ENCODE data around the gene SIRT4. TPM values are rescaled to one million over a fixed set of nuclear protein-coding genes. Genes with fewer than 3 reads are reported as not detected.

Gene SIRT4
- total and polyA plus RNA-seq, 2 of the 8 experiments (the other 6 are each of a cell fraction or from before 2014, with no cell fraction given), result 3.8 to 4.1 TPM

GRCh38 chr12:120321382-120322202 lies 19.5 kb downstream of the SIRT4 start (continued):
- no peak for TF ChIP-seq RBBP5 (IDR thresholded peaks at IDR 0.05; ENCODE audit: borderline replicate concordance, low read depth, low read length)
- TF ChIP-seq TAF7 (optimal IDR thresholded peaks at IDR 0.05; ENCODE audit: borderline replicate concordance, low read depth, low read length), result no peak
- no peak for TF ChIP-seq CBX8 (IDR thresholded peaks at IDR 0.05; ENCODE audit: borderline replicate concordance, low read depth, low read length)
- no peak for TF ChIP-seq SIRT6 (IDR thresholded peaks at IDR 0.05; ENCODE audit: low read length)
- TF ChIP-seq RFX5 (IDR thresholded peaks at IDR 0.05; ENCODE audit: borderline replicate concordance, low read depth, low read length), result no peak
- no peak for TF ChIP-seq CHD2 (IDR thresholded peaks at IDR 0.05; ENCODE audit: low read length)
- TF ChIP-seq RAD21 (IDR thresholded peaks at IDR 0.05 in 1 of 2, conservative IDR thresholded peaks at IDR 0.05 in 1 of 2; ENCODE audit: low read depth in 2 of 2, low read length in 2 of 2), result no peak
- TF ChIP-seq CBX5 (IDR thresholded peaks at IDR 0.05; ENCODE audit: low read depth, low read length), result no peak
- TF ChIP-seq JUND (IDR thresholded peaks at IDR 0.05; ENCODE audit: low read length), result no peak
- TF ChIP-seq BCL11A (IDR thresholded peaks at IDR 0.05; ENCODE audit: low read depth in 2 of 2, low read length in 2 of 2), result no peak

Data from H1 (cell line).